HG02623 (cell line): Measurements from ENCODE around the gene CYSRT1.
"Not testable (repeated sequence)": the region's sequence is repeated elsewhere in the genome, so short reads cannot be mapped to it uniquely, and the experiment has no call there.

ENCODE experiments used
- ATAC-seq: cut with Tn5 transposase; IDR thresholded peaks from one replicate; pipeline ENCODE4 v1.9.1; 2021; ENCODE audit warnings: moderate library complexity; ENCODE audit not compliant: unreplicated experiment

The CYSRT1 gene

DNA sequence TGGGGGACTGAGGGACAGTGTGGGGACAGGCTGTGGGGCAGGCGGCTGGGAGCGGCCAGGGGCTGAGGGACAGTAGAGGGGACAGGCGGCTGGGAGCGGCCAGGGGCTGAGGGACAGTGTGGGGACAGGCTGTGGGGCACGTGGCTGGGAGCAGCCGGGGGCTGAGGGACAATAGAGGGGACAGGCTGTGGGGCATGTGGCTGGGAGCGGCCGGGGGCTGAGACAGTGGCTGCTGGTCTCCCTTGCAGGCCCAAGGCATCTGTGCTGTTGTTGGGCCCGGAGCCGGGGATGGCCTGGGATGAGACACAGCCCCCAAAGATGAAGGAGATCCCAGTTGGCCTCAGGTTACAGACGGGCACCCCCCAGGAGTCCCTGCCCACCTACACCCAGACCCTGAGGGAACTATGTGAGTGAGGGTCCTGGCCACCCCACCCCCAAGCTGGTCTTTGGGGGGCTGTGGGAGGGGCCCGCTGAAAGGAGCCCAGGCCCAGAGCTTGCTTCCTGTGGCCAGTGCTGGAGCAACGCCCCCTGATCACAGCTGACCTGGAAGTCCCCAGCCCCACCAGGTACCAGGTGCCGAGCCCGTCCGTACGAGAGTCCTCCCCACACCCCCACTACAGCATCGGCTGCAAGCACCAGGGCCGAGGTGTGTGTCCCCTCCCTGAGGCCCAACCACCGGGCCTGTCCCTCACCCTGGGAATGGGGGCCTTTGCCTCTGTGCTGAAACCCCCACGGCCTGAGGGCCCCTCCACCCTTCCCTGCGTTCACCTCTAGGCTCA lies 26.7 kb downstream of the CYSRT1 start:
- no peak for ATAC-seq

DNA sequence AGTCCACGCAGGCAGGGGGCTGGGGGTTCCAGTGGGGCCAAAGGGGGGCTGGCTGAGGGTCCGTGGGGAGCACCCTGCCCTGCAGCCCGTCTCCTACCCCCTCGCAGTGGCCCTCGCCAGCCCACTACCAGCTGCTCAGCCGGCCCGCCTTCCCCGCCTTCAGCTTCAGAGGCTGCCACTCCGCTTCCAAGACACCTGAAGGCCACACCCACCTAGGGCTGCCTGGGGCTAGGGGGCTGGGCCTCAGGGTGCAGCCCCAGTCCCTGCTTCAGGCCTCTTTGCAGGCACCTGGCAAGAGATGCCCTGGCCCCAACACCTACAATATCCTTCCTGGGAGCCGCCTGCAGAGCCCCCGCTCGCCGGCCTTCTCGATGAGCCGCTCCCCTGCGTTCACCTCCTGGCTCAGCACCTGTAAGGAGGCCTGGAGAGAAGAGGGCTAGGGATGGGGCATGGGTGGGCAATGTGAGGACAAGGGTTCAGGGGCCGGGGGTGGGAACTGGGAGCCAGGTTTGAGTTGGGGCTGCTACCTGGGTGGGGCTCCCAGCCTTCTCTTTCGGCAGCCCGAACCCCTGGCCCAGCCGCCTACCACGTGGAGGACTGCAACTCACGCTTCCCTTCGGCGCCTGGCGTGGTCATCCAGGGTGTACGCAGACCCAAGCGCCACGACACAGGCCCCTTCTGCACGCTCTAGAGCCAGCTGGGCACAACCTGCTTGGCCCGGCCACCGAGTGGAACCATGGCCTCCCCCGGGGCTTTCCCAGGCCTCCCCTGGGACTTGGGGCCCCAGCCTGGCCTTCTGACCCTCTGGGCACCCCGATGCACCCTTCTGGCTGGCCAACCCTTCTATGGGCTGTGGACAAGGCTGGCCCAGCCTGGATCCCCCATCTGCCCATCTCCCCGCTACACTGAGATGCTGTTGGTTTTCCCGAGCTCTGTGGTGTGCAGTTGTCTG lies 27.9 kb downstream of the CYSRT1 start:
- no peak for ATAC-seq

DNA sequence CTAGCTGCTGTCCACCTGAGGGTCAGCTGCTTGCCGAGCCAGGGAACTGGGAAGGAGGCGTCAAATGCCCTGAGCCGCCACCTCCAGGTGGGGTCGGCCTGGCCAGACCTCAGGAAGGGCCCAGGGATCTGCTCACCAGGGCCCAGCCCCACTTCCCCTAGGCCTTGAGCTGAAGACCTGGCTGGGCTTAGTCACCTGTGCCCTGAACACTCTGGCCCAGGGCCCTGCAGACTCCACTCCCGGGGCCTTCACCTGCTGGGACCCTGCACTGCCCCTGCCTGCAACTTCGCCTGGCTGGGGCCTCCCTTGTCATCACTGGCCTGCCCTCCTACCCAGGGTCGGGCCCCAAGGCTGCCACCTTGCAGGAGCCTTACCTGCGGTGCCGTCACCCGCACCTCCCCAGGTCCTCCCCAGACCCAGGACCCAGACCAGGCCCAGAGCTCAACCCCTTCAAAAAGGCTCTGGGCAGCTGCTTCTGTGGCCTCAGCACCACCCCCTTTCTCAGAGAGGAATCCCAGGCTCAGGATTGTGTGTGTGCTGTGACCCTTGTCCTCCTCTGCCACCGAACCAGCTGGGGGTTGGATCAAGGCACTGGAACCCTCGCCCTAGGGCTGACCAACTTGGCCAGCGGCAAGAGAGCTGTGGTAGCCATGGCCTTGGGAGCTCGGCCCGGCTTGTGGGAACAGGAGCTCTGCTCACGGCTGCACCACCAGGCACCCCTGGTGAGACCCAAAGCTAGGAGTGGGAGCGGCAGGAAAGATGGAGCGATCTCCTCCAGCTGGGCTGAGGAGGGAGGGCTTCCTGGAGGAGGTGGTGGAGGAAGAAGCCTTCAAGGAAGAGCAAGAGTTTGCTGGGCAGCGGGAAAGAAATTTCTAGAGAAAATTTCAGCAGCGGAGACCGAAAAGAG lies 29.0 kb downstream of the CYSRT1 start:
- ATAC-seq: no peak

DNA sequence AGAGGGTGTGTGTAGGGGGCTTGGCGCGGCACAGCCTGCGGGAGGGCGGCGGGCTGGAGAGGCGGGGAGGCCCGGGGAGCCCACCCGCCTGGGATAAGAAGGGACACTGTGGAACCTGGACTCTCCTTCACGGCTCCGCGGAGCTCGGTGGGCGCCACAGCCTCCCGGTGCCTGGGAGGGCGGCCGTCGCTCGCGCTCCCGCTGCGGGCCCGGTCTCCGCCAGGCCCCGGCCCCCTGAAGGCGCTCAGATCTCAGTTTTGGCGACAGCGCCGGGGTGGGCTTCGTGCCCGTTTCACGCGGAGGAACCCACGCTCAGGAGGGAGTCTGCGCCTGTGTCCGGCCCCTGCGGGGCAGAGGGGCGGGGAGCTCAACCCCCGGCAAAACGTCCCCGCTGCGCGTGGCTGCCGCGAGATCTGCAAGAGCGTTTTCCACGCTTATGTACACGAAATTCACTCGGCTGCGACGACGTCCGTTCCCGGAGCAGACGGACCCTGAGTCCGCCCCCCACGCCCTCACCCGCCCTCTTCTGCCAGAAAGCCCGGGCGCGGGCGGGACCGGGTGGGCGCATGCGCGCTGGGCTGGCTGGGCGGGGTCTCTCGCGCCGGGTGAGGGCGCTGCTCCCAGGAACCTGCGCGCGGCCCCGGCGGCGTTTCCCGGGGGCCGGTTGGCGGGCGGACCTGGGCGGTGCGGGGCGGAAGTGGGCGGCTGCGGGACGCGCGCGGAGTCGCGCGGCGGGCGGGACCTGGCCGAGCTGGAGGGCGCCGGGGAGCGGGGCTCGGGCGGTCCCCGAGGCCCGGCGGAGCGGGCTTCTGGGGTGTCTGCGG lies 29.9 kb downstream of the CYSRT1 start, which contains the start of gene NELFB:
NELFB (plus strand) TSS at position 704 of the 824 bp plus-strand sequence.
- peak; percentile 76 for ATAC-seq

DNA sequence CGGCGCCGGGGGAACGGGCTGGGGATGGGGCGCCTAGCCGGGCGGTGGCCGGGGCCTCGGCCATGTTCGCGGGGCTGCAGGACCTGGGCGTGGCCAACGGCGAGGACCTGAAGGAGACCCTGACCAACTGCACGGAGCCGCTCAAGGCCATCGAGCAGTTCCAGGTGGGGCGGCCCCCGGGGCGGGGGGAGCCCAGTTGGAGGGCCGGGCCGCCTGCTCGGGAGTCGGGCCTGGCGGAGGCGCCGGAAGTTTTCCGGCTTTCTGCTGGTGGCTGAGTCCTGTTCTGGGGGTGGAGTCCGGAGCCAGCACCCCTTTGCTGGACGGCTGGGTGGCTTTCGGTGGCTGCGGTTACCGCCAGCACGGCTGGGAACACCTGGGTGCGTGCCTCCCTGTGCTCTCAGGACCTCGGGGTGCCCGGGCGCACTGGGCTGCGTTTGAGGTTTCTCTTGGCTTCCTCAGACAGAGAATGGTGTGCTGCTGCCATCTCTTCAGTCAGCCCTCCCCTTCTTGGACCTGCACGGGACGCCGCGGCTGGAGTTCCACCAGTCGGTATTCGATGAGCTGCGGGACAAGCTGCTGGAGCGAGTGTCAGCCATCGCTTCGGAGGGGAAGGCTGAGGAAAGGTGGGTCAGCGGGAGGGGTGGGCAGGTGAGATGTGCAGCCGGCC lies 30.6 kb downstream of the CYSRT1 start:
- ATAC-seq: peak; percentile 13

DNA sequence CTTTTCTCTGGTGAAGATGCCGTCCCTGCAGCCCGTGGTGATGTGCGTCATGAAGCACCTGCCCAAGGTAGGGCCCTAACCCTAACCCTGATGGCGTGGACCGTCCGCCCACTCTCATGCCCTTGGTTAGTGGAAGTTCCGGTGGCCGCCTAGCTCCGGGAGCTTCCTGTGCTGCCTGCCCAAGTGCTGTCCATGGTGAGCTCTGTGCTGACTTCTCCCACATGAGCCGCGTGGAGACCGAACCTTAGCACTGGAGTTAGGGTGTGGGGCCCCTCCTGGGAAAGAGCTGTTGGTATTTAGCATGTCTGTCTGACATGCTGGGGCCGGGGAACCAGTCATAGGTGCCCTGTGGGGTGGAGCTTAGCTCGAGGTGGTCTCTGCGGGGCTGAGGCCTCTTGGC lies 31.4 kb downstream of the CYSRT1 start:
- ATAC-seq: no peak

DNA sequence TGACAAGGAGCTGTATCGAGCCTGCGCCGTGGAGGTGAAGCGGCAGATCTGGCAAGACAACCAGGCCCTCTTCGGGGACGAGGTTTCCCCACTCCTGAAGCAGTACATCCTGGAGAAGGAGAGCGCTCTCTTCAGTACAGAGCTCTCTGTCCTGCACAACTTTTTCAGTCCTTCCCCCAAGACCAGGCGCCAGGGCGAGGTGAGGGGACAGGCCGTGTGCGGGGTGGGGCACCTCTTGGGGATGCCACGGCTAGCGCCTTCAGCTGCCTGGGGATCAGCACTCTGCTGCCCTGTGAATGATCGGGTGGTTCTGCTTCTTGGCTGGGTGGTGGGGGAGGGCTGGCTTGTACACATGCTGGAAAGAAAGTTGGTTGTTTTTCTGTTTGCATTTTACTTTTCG lies 31.9 kb downstream of the CYSRT1 start:
- ATAC-seq: no peak

DNA sequence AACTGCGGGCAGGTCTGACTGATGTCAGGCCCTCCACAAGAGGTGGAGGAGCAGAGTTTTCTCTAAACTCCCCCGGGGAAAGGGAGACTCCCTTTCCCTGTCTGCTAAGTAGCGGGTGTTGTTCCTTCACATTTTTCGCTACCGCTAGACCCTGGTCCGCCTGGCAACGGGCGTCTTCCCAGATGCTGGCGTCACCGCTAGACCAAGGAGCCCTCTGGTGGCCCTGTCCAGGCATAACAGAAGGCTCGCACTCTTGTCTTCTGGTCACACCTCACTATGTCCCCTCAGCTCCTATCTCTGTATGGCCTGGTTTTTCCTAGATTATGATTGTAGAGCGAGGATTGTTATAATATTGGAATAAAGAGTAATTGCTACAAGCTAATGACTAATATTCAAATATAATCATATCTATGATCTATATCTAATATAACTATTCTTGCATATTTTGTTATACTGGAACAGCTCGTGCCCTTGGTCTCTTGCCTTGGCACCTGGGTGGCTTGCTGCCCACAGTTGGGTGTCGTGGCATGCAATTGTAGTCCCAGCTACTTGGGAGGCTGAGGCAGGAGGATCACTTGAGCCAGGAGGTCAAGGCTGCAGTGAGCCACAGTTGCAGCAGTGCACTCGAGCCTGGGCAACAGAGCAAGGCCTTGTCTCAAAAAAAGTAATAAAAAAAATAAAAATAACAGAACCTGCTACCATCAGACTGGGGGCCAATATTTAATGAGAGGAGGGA lies 37.4 kb downstream of the CYSRT1 start:
- ATAC-seq: not testable (repeated sequence)

DNA sequence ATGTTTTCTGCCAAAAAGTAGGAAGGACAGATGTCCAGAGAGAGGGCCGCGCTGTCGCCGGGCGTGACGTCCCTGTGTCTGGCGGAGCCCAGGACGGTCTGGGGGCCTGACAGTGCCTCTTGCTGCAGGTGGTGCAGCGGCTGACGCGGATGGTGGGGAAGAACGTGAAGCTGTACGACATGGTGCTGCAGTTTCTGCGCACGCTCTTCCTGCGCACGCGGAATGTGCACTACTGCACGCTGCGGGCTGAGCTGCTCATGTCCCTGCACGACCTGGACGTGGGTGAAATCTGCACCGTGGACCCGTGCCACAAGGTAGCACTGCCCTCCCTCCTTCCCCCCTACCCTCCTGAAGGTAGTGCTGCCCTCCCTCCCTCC lies 37.9 kb downstream of the CYSRT1 start:
- ATAC-seq: no peak

DNA sequence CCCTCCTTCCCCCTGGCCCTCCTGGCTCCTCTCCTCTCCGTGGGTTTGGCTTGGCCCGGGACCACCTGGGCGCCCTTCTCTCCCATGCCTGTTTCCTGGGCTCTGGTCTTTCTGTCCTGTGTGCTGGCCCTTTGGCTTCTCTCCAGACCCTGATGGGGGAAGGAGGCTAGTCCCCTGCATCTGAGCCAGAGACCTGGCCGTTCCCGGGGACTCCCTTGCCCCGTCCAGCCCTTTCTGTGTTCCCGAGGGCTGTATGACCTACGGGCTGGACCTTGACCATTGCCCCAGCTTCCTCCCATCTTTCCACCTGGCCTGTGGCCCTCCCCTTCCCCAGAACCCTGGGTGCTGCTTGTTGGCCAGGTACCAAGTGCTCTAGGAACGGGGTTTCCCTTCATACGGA lies 38.5 kb downstream of the CYSRT1 start:
- ATAC-seq: no peak

DNA sequence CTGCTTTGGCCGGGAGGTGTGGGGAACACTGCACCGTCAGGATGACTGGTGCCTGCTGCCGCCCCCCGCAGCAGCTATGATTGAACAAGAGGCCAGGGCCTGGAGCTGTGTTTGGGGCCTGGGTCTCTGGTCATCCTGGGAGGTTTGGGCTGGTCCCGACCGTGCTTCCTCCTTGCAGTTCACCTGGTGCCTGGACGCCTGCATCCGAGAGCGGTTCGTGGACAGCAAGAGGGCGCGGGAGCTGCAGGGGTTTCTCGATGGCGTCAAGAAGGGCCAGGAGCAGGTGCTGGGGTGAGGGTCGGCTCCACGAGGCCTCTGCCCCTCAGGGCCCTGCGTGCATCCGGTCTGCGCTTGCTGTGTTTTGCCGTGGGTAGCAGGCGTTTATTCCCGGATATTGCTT lies 39.1 kb downstream of the CYSRT1 start:
- no peak for ATAC-seq

DNA sequence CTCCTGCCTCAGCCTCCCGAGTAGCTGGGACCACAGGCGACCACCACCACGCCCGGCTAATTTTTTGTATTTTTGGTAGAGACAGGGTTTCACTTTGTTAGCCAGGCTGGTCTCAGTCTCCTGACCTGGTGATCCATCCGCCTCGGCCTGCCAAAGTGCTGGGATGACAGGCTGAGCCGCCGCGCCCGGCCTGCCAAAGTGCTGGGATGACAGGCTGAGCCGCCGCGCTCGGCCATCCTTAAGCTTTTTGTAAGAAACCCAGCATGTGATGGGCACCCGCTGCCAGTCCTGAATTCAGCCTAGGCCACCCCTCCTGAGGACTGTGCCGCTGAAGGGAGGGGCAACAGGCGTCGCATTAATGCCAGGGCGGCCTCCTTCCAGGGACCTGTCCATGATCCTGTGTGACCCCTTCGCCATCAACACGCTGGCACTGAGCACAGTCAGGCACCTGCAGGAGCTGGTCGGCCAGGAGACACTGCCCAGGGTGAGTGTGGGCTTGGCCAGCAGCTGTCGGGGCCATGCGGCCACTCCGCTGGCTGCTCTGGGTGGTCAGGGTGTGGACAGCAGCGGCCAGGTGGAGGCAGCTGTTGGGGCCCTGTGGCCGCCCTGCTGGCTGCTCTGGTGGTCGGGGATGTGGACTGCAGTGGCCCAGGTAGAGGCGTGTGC lies 40.7 kb downstream of the CYSRT1 start:
- ATAC-seq: no peak

DNA sequence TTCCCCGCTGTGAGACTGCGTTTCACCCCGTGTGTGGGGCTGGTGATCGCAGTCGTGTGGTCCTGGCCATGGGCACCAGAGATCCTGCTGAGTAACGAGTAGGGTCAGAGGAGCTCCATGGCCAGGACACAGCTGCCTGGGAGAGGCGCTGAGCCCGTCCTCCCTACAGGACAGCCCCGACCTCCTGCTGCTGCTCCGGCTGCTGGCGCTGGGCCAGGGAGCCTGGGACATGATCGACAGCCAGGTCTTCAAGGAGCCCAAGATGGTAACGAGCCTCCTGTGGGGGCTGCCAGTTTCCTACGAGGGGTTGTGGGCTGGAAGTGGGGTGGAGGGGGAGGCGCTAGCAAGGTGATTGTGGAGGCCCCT lies 41.2 kb downstream of the CYSRT1 start:
- no peak for ATAC-seq

DNA sequence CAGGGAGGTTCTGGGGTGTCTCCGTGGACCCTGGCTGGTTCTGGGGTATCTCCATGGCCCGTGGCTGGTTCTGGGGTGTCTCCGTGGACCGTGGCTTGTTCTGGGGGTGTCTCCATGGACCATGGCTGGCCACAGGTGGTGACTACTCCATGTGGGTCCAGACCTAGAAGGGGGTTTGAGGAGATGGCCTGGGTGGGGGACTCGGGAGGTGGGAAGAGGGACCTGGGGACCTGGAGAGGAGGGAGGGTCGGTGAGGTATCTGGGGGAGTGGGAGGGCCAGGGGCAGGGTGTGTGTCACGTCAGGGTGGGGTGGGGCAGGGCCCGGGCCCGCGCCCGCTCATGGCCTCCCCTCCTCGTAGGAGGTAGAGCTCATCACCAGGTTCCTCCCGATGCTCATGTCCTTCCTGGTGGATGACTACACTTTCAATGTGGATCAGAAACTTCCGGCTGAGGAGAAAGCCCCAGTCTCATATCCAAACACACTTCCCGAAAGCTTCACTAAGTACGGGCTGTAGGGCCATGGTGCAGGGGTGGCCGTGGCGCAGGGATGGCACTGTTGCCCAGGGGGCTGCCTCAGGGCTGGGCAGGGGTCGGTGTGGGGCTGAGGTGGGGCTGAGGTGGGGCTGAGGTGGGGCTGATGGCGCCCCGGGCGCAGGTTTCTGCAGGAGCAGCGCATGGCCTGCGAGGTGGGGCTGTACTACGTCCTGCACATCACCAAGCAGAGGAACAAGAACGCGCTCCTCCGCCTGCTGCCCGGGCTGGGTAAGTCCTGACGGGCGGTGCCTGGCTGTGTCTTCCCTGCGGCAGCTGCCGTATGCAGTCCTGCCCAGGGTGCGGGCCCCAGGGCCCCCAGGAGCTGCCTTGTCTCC lies 41.8 kb downstream of the CYSRT1 start:
- ATAC-seq: no peak

DNA sequence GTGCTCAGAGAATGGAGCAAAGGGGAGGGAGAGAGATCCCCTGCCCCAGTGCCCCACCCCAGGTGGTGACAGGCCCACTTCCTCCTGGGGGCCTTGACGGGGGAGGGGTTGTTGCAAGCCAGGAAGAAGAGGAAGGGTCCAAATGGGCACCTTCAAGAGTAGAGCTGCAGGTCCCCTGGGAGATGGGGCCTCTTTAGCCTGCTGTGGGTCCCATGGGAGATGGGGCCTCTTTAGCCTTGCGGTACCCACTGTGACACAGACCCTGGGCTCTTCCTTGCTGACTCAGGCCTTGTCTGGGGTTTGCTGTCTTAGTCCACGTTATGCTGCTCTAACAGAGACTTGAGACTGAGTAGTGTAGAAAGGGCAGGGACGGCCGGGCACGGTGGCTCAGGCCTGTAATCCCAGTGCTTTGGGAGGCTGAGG lies 43.0 kb downstream of the CYSRT1 start:
- ATAC-seq: no peak

DNA sequence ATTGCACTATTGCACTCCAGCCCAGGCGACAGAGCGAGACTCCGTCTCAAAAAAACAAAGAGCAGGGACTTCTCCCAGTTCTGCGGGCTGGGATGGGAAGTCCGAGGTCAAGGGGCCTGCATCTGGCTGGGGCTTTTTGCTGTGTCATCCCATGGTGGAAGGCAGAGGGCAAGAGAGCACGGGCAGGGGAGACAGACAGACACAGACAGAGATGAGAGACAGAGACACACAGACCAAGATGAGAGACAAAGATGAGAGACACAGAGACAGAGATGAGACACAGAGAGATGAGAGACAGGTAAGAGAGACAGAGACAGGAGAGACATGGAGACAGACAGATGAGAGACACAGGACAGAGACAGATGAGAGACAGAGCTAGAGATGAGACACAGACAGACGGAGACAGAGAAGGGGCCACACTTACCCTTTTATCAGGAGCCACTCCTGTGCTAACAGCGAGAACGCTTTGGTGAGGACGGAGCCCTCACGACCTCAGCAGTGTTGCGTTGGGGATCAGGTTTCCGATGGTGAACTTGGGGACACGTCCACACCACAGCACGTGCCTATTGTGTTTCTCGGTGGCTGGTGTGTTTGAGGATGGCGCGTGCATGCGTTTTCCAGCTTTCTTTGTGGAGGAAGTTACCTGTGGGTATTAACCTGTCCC lies 43.7 kb downstream of the CYSRT1 start:
- no peak for ATAC-seq

DNA sequence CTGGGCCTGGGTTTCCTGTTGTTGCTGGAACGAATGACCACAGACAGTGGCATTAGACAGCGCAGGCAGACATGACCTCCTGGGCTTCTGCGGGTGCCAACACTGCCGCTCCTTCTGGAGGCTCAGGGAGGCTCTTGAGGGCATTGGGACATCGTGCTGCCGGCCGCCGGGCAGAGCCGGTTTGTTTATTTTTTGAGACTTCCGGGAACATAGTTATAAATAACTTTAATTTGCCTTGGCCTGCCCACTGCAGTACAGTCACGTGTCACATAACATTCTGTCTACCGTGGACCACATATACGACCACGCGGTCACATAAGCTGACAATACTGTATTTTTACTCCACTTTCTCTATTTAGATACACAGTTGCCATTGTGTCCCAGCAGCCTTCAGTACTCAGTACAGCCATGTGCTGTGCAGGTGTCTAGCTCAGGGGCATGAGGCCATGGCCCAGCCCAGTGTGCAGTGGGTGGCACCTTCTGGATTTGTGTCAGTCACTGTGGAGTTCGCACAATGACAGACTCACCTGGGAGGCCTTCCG lies 44.3 kb downstream of the CYSRT1 start:
- no peak for ATAC-seq
